ENCODE data around the gene GOLGA8F.
"Not testable (repeated sequence)": the region's sequence is repeated elsewhere in the genome, so short reads cannot be mapped to it uniquely, and the experiment has no call there.

The GOLGA8F gene

GRCh38 chr15:28378364-28378763 lies at the start of gene GOLGA8F:
GOLGA8F (plus strand) TSS chr15:28378664; CDS start chr15:28378762, 98 bp downstream.
- DNase-seq (ENCODE audit: low read depth) = not testable (repeated sequence)

GRCh38 chr15:28357984-28358383 lies 20.5 kb upstream of the GOLGA8F start, which contains the start of gene GOLGA6L24:
GOLGA6L24 (minus strand) TSS chr15:28358084; CDS start chr15:28358023, 61 bp downstream.
- not testable (repeated sequence) for DNase-seq (ENCODE audit: low read depth)

GRCh38 chr15:28365502-28365901 lies 13.0 kb upstream of the GOLGA8F start:
- DNase-seq (ENCODE audit: low read depth) = not testable (repeated sequence)

GRCh38 chr15:28380053-28380452 lies 1.6 kb downstream of the GOLGA8F start:
- DNase-seq (ENCODE audit: low read depth) = not testable (repeated sequence)

- DNase-seq (ENCODE audit: low read depth) = not testable (repeated sequence)
Measured at GRCh38 chr15:28396022-28396421, 17.6 kb downstream of the GOLGA8F start.

GRCh38 chr15:28402774-28403435 lies 24.4 kb downstream of the GOLGA8F start:
- DNase-seq (ENCODE audit: low read depth) = not testable (repeated sequence)

- DNase-seq (ENCODE audit: low read depth) = not testable (repeated sequence)
Measured at GRCh38 chr15:28420470-28420869, 42.0 kb downstream of the GOLGA8F start.

- not testable (repeated sequence) for DNase-seq (ENCODE audit: low read depth)
Measured at GRCh38 chr15:28435594-28435993, 57.1 kb downstream of the GOLGA8F start.

Data from activated T-helper 9 cell treated with anti-CD3 and anti-CD28 coated beads, Interleukin-2, amount 50 U/mL, for 16 hours (primary cell).